Renal cortex interstitium (tissue), 11 donors: ENCODE data around the gene PLCG2. TPM values are rescaled to one million over a fixed set of nuclear protein-coding genes. Genes with fewer than 3 reads are reported as not detected.

Experiments used
- DNase-seq, 11 donors: peaks; one replicate each; pipeline ENCODE4 v3.0.0-alpha.2; 2013; ENCODE audit warnings: low read depth in 9 of 11, low spot score in 4 of 11; ENCODE audit errors: extremely low read depth in 1 of 11
- polyA plus RNA-seq, 3 donors: library from polyadenylated mRNA; unstranded; fragments of 120-200 nt; gene quantifications; one replicate each; pipeline ENCODE4 v1.2.1, GENCODE V29; 2013; ENCODE audit not compliant: insufficient read length in 3 of 3

PLCG2 gene
- polyA plus RNA-seq, 3 donors, result 30.1 to 70.6 (median 33.5) TPM

GRCh38 chr16:81803332-81803731 is 24.2 kb downstream of the PLCG2 start:
- DNase-seq, result no peak

- no peak for DNase-seq
Observed at GRCh38 chr16:81804134-81804610, 25.1 kb downstream of the PLCG2 start.

- DNase-seq, result no peak
Observed at GRCh38 chr16:81806696-81807095, 27.6 kb downstream of the PLCG2 start.

- no peak for DNase-seq
Observed at GRCh38 chr16:81807767-81808358, 28.8 kb downstream of the PLCG2 start.

DNA sequence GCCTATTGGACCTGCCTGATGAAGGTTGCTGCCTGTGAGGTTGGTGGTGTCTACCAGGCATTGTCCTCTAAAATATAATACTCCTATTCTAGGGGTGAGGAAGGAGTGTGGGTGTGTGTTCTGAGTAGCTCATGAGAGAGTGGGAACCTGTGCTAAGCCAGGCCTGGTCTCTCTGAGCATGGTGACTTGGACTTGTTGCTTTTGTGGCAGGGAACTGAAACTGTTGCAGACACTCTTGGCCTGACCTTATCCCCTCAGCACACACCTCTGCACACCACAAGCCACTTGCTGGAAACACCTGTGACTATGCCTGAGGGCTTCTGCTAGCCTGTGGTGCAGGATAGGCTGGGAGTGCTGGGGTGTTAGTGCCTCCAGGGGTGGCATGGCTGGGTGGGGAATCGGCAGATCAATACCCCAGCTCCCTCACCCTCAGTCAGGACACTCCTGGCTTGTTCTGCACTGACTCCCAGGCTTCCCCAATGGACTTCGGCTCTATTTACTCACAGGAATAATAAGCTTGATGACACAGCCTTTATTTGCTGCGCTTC is 29.9 kb downstream of the PLCG2 start:
- no peak for DNase-seq

- no peak for DNase-seq
Observed at GRCh38 chr16:81809567-81809966, 30.5 kb downstream of the PLCG2 start.

DNA sequence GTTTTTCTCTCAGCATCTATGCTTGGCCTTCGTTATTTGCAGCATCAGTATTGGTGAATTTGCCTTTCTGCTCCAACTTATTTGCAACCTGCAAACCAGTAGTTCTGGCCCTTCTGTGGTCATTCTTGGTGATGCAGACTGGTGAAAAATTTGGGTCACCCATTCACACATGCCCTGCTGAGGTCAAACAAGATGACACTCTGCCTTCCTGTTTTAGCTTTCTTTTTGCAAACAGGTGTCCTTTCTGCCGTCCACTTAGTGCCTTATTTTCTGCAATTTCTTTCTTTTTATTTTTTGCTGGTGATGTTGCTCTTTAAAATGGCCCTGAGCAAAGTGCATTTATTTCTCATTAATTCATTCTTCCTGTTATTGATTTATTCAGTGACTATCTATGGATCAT is 31.3 kb downstream of the PLCG2 start:
- DNase-seq, result no peak

DNA sequence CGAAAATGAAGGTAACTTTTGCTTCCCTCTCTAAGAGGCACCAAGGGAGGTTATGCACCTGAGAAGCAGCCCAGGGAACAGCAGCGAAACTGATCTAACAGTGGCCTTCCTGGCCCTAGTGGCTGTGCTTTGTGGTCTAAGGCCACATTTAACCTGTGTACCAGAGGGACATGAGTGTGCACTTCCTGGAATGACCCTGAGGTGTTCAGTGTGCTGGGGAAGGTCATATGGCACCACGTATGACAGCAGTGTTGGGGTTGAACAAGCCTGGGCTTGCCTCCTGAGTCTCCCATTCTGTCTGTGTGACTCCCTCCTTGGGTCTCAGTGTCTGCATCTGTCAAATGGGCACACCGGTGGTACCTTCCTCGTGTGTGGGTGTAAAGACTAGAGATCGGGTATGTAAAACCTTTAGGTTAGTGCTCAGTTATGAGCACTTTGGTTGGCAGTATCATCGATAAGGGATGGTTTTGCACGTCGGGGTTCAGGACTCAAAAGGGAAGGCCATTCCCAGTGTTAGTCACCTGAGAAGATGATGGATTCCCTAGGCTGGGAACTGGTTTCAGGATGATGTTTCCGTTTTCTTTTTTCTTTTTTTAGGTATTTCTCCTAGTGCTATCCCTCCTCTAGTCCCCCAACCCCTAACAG is 31.9 kb downstream of the PLCG2 start:
- no peak for DNase-seq

DNA sequence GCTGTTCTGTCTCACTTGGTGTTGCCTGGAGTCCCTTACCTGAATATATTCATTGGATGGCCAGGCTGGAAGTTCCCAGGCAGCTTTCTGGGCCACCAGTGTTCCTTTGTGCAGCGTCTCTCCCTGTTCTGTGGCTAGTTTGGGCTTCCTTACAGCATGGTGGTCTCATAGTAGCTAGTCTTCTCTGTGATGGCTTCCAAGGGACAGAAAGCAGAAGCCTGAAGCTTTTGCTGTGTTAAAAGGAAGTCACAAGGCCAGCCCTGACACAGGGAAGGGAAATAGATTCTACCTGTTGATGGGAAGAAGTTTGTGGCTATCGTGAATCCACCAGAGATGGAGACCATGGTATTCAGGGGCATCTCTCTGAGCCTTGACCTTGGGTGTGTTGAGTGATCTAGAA is 34.6 kb downstream of the PLCG2 start:
- no peak for DNase-seq

- no peak for DNase-seq
Observed at GRCh38 chr16:81814751-81815428, 35.8 kb downstream of the PLCG2 start.

GRCh38 chr16:81815429-81815766 is 36.3 kb downstream of the PLCG2 start:
- no peak for DNase-seq

- DNase-seq, result no peak
Observed at GRCh38 chr16:81816351-81816750, 37.3 kb downstream of the PLCG2 start.

DNA sequence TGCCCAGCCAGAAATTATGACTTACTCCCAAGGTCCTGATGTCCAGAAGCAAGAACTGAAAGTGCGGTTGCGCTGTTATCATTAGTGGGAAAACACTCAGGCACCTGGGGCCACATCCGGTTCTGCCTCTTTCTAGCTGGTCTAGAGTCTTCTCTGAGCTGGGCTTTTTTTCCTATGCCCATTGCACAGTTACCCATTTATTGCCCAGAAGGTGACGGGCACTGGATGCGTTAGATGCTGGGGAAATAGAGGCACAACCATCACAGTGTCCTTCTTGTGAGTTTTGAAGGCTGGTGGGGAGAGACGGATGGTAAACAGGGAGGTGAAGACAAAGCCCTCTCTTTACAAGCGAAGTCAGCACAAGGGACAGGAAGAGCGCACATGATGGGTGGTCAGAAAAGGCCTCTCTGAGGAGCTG is 37.7 kb downstream of the PLCG2 start:
- DNase-seq, result no peak

- DNase-seq, result no peak
Observed at GRCh38 chr16:81817296-81817695, 38.2 kb downstream of the PLCG2 start.

GRCh38 chr16:81817789-81818567 is 38.9 kb downstream of the PLCG2 start:
- DNase-seq, result no peak

- DNase-seq, result no peak
Observed at GRCh38 chr16:81818568-81818896, 39.4 kb downstream of the PLCG2 start.

- no peak for DNase-seq
Observed at GRCh38 chr16:81818905-81819304, 39.8 kb downstream of the PLCG2 start.

DNA sequence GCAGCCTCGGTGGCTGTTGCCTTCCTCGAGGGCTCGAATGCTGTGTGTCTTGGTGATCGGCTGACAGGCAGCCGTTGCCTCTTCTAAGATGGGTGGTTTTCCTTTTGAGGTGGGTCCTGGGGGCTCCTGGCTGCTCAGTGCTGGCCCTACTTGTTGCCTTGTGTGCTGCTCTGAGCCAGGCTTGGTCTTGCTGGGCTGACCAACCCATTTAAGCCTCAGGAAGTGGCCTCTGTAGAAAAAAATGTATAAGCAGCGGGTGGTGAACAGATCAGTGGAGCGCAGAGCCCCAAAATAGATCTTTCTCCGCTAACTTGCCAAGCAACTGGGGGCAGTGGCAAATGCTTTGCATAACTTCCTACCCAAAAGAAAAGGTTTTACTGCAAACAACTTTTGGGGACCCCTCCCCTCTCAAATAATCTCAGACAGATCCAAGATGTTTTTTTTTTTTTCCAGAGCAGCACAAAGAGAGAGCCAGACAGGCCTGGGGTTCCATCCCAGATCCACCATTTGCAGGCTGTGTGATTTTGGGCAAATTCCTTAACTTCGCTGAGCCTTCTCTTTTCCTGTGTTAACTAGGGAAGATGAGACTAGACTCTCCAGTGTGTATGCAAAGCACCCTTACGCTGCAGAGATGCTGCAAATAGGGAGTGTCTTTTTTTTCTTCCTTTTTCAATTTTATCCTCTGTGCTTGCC is 42.5 kb downstream of the PLCG2 start:
- DNase-seq, result no peak

DNA sequence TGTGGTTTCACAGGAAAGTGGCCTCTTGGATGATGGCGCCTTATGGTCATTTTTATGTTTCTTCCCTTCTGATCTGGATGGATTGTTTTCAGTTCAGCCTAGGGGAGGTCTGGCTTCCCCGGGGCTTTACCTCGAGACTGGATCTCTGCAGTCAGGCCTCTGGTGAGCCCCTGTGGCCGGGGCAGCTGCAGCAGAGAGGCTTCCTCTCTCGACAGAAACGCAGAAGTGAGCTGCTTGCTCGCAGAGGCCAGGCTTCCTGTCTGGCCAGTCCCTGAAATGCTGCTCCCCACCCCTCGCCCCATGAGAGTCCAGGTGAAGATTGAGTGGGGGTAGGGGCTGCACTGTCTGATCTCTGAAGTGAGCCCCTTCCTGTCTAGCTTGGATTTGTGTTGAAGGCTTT is 44.0 kb downstream of the PLCG2 start:
- DNase-seq, result no peak
